Activated CD4-positive, alpha-beta T cell treated with anti-CD3 and anti-CD28 coated beads for 1 hour (primary cell): ENCODE data around the gene BTBD16.
A peak's percentile ranks its signal among the peaks of the same experiment; 100 is the strongest.

Source experiments
- DNase-seq: peaks from one replicate; pipeline ENCODE4 v3.0.0-alpha.2; 2020

Gene BTBD16

DNA sequence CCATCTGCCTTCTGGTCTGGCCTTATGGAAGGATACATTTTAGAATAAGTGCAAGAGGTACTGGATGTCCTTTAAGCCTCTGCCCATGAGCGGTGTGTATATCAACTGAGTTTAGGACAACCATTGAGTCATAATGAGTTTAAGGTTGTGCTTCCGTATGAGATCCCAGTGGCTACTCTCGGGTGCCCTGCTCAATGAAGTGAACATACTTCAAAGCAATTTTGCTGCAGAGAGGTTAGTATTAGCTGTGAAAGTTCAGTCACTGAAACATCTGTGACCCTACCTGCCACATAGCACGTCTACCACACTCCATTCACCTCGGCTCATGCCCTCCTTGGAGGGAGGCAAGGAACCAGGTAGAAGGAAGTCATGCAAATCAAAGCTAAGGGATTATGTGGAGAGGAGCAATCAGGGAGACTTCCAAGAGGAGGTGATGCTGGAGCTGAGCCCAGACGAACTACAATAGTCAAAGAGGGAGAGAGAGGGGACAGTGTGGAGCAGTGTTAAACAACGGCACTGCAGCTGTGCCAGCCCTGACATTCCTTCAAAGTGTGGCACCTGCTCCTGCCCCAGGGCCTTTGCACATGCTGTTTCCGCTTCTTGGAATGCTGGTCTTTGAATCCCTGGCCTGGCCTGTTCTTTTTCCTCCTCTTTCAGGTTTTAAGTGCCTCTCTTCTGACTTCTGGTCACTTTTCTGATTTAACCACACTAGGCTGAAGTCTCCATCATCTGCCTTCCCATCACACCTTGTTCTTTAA is 25.4 kb downstream of the BTBD16 start:
- DNase-seq: no peak

DNA sequence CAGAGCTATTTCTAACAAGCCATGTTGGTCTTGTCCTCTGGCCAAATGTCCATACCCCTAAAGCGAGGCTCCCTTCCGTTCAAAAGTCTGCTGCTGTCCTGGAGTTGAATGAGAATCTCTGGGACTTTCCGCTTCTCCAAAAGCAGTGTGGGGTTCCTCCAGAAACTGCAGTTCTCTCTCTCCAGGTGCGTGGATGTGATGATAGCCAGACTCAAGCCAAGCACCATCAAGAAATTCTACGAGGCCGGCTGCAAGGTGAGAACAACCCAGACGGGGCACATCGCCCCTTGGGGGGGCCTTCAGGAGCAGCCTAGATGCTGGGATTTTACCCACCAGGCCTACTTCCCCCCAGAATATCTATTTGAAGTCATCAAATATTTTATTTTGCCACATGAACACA is 26.5 kb downstream of the BTBD16 start:
- no peak for DNase-seq

DNA sequence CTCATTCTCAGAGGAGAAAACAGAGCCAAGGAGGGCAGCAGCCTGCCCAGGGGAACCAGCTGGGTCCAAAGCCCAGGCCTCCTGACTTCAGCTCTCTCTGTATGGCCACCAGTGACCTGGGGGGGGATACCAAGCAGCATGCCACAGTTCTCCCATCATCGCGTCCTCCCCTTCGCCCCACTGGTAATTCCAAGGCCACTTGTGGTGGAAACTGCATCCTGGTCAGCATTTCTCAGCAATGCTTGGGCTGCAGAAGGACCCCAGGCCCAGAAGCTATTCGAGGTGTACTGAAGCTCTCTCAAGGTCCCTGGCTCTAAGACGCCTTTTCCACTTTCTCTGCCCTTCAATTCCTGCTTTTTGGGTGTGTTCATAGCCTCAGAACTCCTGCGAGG is 27.1 kb downstream of the BTBD16 start:
- no peak for DNase-seq

DNA sequence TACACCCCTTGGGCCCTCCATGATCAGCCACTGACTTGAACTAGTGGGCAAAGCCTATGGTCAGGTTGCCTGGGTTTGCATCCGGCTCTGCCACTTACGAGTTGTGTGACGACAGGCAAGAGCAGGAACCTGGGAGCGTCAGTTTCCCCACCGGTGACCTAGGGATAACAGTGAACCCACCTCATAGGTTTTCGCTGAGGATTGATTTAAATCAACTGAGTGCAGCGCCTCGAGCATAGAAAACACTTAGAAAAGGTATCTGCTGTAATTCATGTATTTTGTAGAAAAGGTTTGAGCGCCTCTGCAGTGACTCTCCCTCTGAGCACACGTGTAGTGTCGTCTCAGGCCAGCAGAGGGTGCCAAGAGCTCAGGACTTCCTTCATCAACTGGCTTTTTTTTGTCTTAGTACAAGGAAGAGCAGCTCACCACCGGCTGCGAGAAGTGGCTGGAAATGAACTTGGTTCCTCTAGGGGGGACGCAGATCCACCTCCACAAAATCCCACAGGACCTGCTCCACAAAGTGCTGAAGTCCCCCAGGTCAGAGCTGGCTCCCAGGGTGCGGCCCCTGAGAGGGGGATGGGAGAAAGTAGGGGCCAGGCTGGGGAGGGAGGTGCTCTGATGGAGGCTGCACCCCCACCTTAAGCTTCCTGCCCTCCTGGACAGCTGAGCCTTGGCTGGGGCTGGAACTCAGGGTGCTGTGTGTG is 27.7 kb downstream of the BTBD16 start:
- DNase-seq: peak; percentile 39

DNA sequence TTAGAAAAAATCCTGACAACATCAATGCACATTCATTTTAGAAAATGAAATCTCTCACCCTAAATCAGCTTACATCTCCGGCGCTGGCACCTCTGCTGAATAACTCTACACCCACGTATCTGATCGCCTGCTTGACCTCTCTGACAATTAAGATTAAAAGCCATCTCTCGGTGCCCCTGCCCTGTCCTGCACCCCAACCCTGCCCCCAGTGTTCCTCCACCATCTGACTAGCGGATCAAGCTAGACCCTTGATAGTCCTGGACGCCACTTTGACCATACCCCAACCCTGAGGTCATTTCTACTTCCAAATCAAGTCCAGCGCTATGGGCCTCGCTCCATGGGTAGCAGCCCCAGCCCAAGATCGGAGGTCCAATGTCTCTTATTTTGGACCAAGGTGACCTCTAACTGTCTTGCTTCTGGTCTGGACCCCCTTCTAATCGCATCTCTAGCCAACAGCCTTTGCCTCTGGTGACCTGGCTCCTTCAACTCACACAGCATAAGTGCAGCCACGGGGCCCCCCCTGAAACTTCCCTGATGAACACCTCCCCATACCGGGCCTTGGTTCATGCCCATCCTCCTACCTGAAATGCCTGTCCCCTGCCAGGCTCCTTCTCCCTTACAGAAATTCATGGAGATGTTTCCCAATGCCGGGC is 28.5 kb downstream of the BTBD16 start:
- DNase-seq: no peak

DNA sequence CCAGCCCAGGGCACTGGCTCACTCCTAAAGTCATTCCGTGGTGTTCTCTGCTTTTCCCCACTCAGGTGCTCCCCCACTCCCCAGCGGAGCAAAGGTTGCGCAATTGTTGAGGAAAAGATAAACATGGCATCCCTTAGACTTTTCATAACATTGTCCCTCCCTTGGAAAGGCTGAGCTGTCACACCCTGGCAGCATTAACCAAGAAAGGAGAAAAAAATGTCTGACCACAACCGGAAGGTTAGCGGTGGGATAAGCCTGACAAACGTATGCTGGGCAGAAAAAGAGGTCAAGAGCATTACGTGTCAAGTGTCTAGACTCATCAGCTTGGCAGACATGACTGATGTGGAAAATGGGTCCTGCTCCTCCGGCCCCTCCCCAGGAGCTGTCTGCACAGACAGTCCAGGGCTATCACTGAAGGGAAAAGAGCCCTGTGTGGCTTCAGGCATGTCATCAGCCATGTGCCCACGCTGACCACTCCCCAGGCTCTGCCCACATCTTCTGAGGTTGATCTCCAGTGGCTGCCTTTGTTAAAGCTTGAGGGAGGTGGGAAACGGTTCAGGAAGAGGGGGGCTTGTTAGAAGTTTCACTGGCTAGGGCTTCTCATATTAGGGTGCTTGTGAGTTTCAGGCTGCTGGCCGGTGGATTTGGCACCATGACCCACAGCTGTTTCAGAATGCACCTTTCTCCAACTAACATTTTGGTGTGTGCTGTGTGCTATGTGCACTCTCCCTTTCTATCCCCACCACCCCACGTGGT is 30.1 kb downstream of the BTBD16 start:
- no peak for DNase-seq

DNA sequence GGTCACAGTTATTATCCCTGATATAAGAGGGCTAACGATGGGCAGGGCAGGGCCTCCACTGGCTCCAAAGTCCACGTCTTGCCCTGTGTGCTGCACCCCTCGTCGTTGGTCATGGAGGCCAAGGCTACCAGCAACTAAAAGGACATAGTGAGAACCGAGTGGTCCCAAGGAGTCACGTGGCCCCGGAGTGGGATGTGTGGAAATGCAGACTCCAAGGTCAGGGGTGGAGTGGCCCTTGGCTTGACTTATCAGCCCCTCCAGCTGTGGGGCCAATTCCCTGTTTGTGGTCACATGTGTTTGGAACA is 30.7 kb downstream of the BTBD16 start:
- DNase-seq: no peak

DNA sequence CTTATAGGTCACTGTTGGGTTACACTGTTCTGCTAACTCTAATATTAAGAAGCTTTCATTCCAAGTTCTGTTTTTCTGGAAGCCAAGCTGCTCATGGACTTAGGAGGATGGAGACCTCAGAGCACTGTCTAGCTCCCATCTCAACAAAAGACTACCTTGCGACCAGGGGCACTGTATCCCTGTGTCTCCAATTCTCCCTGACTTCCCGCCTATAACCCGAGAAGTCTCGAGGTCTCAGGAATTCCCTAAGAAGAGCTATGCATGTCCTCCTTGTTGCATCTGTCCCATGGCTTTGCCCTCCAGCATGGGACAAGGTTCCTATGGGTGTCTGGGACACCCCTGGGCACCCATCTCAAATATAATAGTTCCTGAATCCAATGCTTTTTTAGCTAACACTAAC is 31.2 kb downstream of the BTBD16 start:
- DNase-seq: no peak

DNA sequence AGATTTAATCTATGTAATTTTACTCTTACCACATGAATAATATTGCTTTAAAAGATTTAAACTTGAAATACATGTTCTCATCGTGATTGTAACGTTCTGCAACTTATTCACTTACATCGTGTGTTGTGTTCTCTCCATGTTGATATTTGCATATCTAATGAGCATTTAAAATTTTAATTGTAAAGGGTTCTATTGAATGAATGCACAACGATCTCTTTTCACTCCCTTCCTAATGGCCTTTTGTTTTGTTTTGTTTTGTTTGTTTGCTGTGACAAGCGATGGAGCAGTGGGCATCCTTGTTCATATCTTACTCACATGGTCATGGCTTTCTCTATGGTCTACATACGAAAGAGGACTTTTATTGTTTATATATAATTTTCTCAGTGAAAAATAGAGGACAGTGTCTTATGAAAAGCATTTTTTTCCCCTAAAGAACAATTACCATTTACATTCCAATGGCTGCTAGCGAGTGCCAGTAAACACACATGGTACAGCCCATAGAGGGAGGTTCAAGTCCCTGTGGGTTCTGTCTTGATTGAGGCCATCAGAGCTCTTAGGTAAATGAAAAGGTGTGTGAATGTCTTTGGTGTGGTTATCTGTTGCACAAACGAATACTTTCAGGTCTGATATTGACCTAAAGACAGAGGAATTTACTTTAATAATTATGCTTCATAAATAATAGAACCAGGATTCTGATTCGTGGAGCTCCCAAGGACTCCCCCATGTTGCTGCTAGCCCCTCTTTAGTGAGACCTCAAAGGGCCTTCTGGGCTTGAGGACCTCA is 32.4 kb downstream of the BTBD16 start:
- DNase-seq: no peak

DNA sequence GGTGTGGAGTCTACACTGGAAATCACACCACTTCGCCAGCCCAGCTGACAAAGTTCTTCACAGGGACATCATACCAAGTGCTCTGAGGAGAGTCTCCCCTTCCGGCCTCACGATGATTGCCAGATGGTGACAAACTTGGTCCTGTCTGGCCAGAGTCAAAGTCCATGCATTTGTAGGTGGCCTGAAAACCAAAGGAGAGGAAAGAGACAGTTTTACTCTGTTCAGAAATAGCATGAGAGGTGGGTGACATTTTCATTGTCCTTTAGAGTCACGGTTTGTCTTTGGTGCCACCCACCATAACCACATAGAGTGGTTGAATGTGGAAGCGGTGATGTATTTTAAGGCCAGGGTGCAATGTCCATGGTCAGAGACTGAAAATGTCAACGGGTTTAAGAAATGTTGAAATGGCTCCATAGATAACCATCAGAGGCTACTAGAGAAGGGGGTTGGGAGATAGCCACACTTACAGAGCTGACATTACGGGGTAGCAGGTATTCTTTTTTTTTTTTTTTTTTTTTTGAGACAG is 33.0 kb downstream of the BTBD16 start:
- DNase-seq: no peak

DNA sequence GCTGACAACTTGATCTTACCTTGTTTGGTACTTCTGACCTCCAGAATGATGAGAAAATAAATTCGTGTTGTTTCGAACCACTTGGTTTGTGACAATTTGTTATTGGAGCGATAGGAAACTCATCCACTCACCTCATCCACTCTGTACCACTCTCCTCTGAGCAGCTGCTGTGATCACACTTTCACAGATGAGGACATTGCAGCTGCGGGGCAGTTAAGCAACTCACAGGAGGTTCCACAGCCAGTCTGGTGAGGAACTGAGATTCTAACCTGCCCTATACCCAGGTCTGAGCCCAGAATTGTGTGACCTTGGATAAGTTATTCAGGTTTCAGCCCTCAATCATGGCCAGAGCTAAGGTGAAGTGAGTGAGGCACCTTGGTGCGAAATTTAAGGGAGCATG is 35.2 kb downstream of the BTBD16 start:
- DNase-seq: no peak

DNA sequence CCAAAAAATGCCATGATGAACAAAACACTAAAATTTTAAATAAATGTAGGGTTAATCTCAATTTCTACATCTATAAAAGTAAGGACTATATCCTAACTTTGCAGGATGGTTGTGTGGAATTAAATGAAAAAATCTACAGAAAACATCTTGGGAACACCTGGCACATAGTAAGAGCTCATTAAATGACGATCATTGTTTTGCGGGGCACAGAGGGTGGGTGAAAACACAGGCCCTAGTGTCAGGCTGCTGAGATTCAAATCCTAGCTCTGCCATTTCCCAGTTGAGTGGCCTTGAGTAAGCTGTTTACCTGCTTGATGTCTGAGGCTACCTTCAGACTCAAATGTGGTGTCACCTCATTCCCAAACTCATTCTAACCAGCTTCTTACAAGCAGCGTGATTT is 35.6 kb downstream of the BTBD16 start:
- no peak for DNase-seq

DNA sequence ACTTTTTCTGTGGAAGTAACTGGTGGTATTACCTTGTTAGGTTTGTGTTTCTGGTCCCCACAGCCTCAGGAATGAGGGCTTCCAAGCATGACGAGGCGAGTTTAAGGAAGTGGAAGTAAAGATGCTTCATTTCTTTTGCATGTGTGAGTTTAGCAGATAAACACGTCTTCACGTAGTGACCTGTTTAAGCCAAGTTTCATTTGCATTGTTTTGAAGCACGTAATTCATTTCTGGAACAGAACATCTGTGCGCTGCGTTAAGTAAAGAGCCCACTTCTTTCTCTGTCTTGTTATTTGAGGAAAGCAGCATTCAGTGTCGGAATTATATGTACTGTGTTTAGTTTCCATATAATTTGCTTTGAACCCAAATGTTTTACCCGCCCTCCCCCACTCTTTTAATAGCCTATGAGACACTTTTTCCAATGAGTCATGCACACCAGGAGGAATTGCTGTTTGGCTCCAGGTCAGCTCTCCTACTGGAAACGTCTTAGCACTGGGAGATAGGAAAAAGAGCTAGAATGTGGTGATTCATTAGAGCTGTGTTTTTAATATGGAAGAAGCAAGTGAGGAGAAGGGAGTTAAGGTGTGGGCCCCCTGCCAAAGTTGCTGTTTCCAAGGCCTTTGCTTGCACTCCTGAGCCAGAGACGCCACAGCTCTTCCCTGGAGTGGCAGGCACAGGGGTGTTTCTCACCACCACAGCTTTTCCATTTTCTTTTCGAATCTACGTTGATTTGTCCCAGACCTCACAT is 36.7 kb downstream of the BTBD16 start:
- DNase-seq: no peak

DNA sequence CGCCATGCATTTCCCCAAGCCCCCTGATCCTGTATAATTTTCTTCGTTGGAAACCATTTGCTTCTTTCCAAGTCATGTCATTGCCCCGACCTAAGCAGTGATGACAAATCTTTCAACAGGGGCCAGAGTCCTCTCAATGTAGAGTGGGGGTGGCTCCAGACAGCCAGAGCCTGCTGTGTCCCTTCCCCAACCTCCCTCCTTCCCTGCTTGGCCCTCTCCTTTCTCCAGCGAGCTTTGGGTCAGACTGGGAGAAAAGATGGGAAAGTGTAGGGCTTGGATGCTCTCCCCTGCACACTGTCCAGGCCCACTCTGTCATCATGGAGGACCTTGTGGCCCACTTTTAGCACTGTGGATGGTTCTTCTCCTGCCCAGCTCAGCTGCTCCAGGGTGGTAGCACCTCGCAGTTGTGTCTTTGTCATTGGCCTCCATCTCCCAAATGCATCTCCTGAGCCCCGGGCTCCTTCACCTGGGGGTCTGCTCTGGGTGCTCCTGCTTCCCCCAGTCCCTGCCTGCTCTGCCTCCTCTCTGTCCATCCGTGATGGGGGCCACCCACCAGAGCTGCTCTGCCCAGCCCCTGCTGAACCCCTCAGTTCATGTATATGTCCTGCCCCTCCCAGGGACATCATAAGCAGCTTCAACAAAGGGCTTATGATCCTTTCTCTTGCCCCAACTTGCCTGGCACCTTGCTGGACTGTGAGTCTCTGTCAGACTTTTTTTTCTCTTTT is 37.5 kb downstream of the BTBD16 start:
- DNase-seq: no peak

DNA sequence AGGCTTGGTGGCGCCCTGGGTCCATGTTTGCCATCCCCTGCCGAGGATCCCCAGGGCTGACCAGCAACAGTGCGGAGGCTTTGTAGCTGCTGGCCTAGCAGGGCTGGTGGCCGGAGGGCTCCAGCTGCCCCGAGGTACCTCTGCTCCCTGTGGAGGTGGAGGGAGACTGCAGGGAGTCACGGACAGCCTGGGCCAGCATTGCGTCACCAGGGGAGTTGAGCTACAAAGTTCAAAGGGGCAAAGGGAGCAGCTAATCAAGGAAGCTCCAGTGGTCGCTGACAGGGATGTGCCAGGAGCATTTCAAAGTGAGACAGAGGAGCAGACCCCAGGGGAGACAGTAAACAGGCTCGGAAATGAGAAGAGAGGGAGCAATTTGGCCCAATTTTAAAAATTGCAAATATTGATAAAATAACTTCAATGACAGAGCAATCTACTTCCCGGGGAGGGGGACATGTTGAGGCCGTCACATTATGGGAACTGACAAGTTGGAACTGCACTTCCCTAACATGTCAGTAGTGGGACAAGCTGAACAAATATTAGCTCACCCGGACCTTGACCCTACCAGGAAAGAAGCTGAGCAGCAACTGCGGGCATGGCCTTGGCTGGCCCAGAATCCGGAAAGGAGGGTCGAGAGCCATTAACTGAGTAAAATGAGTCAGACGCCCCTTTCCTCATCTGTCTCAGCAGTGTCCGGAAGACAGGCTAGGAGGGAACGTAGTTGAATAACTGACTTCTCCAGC is 39.4 kb downstream of the BTBD16 start:
- no peak for DNase-seq

DNA sequence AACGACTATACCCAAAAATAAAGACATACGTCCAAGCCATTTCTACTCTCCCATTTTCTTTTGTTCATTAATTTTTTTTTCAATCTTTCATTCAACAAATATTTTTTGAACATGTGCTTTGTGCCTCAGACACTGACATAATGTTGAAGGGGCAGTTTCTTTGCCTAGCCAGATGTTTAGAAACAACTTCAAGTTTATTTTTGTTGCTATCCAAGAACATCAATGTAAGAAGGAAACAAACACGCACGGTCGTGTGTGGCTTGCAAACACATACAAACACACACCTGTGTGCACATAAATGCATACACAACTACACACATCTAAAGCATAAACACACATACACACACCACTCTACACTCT is 39.9 kb downstream of the BTBD16 start:
- DNase-seq: no peak

DNA sequence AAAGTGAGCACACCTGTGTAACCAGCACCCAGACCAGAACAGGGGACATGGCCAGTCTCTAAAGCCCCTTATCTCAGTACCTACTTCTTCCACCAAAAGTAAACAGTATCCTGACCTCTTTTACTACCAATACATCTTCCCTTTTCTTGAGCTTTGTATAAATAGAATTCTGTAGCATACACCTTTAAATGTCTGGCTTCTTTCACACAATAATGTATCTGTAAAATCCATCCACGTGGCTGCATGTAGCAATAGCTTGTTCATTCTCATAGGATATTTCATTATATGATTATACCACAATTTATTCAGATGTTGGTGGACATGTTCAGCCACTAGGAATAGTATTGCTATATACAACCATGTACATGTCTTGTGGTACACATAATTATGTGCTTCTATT is 40.6 kb downstream of the BTBD16 start:
- no peak for DNase-seq

DNA sequence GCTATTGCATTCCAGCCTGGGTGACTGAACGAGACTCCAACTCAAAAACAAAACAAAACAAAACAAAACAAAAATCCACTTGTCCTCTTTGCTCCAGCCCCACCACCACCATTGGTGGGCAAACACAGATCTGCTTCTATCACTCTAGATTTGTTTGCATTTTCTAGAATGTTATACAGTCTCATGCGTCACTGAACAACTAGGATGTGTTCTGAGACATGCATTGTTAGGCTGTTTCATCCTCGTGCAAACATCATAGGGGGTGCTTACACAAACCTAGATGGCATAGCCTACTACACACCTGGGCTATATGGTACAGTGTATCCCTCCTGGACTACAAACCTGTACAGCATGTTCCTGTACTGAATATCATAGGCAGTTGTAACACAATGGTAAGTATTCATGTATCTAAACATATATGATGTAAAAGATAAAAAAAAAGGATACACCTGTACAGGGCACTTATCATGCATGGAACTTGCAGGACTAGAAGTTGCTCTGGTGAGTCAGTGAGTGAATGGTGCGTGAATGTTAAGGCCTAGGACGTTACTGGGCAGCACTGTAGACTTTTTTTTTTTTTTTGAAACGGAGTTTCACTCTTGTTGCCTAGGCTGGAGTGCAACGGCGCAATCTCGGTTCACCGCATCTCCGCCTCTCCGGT is 45.3 kb downstream of the BTBD16 start:
- DNase-seq: no peak

DNA sequence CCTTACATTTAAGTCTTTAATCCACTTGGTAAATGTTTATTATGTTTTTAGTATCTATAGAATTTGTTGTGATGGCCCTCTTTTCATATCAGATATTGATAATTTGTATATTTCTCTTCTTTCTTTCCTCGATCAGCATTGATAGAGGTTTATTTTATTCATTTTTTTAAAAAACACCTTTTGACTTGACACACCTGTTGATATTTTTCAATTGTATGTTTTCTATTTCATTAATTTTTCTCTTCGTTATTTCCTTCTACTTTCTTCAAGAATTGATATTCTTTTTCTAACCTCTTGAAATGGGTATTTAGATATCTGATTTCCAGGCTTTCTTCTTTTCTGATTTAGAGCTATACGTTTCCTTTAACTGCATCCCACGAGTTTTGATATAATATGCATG is 50.9 kb downstream of the BTBD16 start:
- DNase-seq: no peak

DNA sequence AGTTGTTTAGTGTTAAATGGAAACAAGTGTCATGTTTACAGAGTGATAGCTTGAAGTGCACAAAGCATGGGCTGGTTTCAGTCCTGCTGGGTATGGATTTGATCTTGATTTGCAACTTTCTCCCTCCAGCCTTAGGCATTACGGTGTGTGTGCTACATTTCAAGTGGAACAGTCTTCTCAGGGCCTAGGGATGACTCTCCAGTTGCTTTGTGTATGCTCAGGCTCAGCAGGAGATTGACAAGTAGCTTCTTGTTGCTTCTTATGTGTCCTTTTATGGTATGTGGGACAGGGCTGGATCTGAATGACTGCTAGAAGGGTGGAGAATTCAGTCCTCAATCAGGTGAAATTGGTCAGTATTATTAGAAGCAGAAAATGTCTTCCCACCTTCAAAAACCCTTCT is 52.1 kb downstream of the BTBD16 start:
- DNase-seq: no peak
